HCT116 (cell line): ENCODE results near the gene GRIN2C.
A peak's percentile ranks its signal among the peaks of the same experiment; 100 is the strongest.

Source experiments
- CEBPB ChIP-seq: IDR thresholded peaks from 2 replicates; pipeline ENCODE4 v1.6.1; 2012; ENCODE audit warnings: low read depth
- EZH2 ChIP-seq: fragments of 200-600 bp; sonication (generic); IDR thresholded peaks from 2 replicates; pipeline ENCODE4 v1.6.1; 2017; ENCODE audit warnings: antibody characterized with exemption, mixed run types
- JUND ChIP-seq: IDR thresholded peaks from 2 replicates; pipeline ENCODE4 v1.6.1; 2012
- POLR2A ChIP-seq: IDR thresholded peaks from 2 replicates; pipeline ENCODE4 v1.7.0; 2011; ENCODE audit warnings: borderline replicate concordance; ENCODE audit not compliant: insufficient read depth, insufficient read length; ENCODE audit errors: extremely low read depth
- POLR2AphosphoS5 ChIP-seq: IDR thresholded peaks from 2 replicates; pipeline ENCODE4 v1.6.1; 2011; ENCODE audit warnings: mild to moderate bottlenecking, low read depth, low read length, moderate library complexity
- RAD21 ChIP-seq: IDR thresholded peaks from 2 replicates; pipeline ENCODE4 v1.6.1; 2012; ENCODE audit warnings: low read depth, mild to moderate bottlenecking
- TCF7L2 ChIP-seq: IDR thresholded peaks from 2 replicates; pipeline ENCODE4 v1.7.0; 2011; ENCODE audit warnings: borderline replicate concordance, inconsistent platforms; ENCODE audit not compliant: insufficient read depth, insufficient read length; ENCODE audit errors: extremely low read depth
- YY1 ChIP-seq: IDR thresholded peaks from 2 replicates; pipeline ENCODE4 v1.6.1; 2011; ENCODE audit warnings: low read length, low read depth, moderate library complexity, mild to moderate bottlenecking; ENCODE audit not compliant: insufficient replicate concordance; ENCODE audit errors: extremely low read depth
- TF ChIP-seq, protein P1 (sequence below), 3 experiments: fragments of 200-600 bp in 1 of 3; sonication (generic) in 1 of 3; IDR thresholded peaks in 2 of 3; conservative IDR thresholded peaks in 1 of 3; 2 replicates each; pipeline ENCODE4 v1.5.1; 2012 to 2017; ENCODE audit warnings: low read depth in 2 of 3, low read length in 2 of 3, antibody characterized with exemption in 1 of 3, borderline replicate concordance in 1 of 3, control low read depth in 1 of 3, mild to moderate bottlenecking in 1 of 3, mixed read lengths in 1 of 3, mixed run types in 1 of 3, moderate library complexity in 1 of 3; ENCODE audit not compliant: insufficient read depth in 1 of 3
- TF ChIP-seq, protein P2 (sequence below): IDR thresholded peaks from 2 replicates; pipeline ENCODE4 v1.6.1; 2012; ENCODE audit warnings: low read depth
- TF ChIP-seq, protein P3 (sequence below): IDR thresholded peaks from 2 replicates; pipeline ENCODE4 v1.6.1; 2012

DNA sequence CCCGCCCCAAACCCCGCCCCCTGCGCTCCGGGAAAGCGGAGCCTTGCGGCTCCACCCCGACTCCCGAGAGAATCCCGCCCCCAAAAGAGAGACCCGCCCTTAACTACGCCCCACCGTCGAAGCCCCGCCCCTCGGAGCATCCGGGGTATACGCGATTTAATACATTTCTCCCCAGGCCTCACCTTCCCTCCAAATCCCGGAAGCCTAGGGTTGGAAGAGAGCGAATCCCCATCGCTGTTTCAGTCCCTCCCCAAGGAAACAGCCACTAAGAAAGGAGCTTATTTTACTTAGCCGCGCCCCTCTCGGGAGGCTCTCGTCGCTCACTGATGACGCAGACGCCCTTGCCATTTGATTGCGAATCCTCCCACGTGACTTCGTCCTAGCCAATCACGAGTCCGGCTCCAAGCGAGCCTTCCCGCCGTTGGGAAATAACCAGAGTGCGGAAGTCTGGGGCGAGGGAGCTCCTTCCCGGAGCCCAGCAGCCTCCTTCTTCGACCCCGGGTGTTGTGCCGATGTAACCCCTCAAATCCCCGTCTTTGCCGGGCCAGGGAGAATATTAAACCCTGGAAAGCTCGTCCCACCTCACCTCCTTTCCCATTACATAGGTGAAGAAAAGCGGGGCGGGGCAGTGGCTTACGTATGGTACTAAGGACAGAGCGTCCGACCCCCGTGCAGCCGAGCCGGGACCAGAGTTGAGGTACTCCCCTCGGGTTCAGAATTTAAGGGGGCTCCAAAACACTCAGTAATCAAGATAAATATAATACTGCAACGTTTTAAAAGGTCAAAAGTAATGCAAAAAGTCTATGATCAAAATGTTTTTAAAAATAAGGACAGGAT lies 13.6 kb upstream of the GRIN2C start:
- TF ChIP-seq POLR2A: peak; percentile 93
- TF ChIP-seq, protein P1, sequence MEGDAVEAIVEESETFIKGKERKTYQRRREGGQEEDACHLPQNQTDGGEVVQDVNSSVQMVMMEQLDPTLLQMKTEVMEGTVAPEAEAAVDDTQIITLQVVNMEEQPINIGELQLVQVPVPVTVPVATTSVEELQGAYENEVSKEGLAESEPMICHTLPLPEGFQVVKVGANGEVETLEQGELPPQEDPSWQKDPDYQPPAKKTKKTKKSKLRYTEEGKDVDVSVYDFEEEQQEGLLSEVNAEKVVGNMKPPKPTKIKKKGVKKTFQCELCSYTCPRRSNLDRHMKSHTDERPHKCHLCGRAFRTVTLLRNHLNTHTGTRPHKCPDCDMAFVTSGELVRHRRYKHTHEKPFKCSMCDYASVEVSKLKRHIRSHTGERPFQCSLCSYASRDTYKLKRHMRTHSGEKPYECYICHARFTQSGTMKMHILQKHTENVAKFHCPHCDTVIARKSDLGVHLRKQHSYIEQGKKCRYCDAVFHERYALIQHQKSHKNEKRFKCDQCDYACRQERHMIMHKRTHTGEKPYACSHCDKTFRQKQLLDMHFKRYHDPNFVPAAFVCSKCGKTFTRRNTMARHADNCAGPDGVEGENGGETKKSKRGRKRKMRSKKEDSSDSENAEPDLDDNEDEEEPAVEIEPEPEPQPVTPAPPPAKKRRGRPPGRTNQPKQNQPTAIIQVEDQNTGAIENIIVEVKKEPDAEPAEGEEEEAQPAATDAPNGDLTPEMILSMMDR (IDR thresholded peaks at IDR 0.05 in 2 of 3, conservative IDR thresholded peaks at IDR 0.05 in 1 of 3; ENCODE audit: borderline replicate concordance in 1 of 3, insufficient read depth in 1 of 3, low read depth in 2 of 3, low read length in 2 of 3): no peak
- TF ChIP-seq, protein P2, sequence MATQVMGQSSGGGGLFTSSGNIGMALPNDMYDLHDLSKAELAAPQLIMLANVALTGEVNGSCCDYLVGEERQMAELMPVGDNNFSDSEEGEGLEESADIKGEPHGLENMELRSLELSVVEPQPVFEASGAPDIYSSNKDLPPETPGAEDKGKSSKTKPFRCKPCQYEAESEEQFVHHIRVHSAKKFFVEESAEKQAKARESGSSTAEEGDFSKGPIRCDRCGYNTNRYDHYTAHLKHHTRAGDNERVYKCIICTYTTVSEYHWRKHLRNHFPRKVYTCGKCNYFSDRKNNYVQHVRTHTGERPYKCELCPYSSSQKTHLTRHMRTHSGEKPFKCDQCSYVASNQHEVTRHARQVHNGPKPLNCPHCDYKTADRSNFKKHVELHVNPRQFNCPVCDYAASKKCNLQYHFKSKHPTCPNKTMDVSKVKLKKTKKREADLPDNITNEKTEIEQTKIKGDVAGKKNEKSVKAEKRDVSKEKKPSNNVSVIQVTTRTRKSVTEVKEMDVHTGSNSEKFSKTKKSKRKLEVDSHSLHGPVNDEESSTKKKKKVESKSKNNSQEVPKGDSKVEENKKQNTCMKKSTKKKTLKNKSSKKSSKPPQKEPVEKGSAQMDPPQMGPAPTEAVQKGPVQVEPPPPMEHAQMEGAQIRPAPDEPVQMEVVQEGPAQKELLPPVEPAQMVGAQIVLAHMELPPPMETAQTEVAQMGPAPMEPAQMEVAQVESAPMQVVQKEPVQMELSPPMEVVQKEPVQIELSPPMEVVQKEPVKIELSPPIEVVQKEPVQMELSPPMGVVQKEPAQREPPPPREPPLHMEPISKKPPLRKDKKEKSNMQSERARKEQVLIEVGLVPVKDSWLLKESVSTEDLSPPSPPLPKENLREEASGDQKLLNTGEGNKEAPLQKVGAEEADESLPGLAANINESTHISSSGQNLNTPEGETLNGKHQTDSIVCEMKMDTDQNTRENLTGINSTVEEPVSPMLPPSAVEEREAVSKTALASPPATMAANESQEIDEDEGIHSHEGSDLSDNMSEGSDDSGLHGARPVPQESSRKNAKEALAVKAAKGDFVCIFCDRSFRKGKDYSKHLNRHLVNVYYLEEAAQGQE: no peak
- TF ChIP-seq EZH2: no peak
- TF ChIP-seq, protein P3, sequence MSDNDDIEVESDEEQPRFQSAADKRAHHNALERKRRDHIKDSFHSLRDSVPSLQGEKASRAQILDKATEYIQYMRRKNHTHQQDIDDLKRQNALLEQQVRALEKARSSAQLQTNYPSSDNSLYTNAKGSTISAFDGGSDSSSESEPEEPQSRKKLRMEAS: peak; percentile 87; the same call in 1 of the 2 replicates
- TF ChIP-seq TCF7L2: peak; percentile 20
- TF ChIP-seq POLR2AphosphoS5: peak; percentile 97
- TF ChIP-seq JUND: no peak
- no peak for TF ChIP-seq YY1
- TF ChIP-seq RAD21: no peak
- TF ChIP-seq CEBPB: no peak; the same call in 1 of the 2 replicates
